ENCODE data around the gene COX7C.
"Not testable (repeated sequence)": the region's sequence is repeated elsewhere in the genome, so short reads cannot be mapped to it uniquely, and the experiment has no call there.

Gene COX7C

GRCh38 chr5:86617756-86618576 is at the start of gene COX7C:
Gene COX7C, plus strand, starts transcription at chr5:86617941. Its CDS starts 115 bp downstream, at chr5:86618056.
- no peak for TF ChIP-seq CTCF (conservative IDR thresholded peaks at IDR 0.05; ENCODE audit: low read length)
- DNase-seq (ENCODE audit: low read depth) = peak; percentile 93
- peak within 1 kb of the TSS; percentile 99 for H3K4me3 ChIP-seq (ENCODE audit: low read length)

- not testable (repeated sequence) for H3K4me3 ChIP-seq (ENCODE audit: low read length); DNase-seq (ENCODE audit: low read depth)
Measured at GRCh38 chr5:86569522-86570426, 48.0 kb upstream of the COX7C start.

GRCh38 chr5:86570427-86571083 is 47.2 kb upstream of the COX7C start:
- H3K4me3 ChIP-seq (ENCODE audit: low read length) = no peak overlapping the region
- TF ChIP-seq CTCF (conservative IDR thresholded peaks at IDR 0.05; ENCODE audit: low read length) = no peak
- DNase-seq (ENCODE audit: low read depth) = no peak

- not testable (repeated sequence) for H3K4me3 ChIP-seq (ENCODE audit: low read length); DNase-seq (ENCODE audit: low read depth)
Measured at GRCh38 chr5:86571109-86571508, 46.6 kb upstream of the COX7C start.

GRCh38 chr5:86572825-86573517 is 44.8 kb upstream of the COX7C start:
- TF ChIP-seq CTCF (conservative IDR thresholded peaks at IDR 0.05; ENCODE audit: low read length) = no peak
- H3K4me3 ChIP-seq (ENCODE audit: low read length) = no peak overlapping the region
- DNase-seq (ENCODE audit: low read depth) = no peak

- no peak for DNase-seq (ENCODE audit: low read depth)
- TF ChIP-seq CTCF (conservative IDR thresholded peaks at IDR 0.05; ENCODE audit: low read length) = no peak
- no peak overlapping the region for H3K4me3 ChIP-seq (ENCODE audit: low read length)
Measured at GRCh38 chr5:86579502-86579901, 38.2 kb upstream of the COX7C start.

- no peak for DNase-seq (ENCODE audit: low read depth)
- no peak overlapping the region for H3K4me3 ChIP-seq (ENCODE audit: low read length)
- TF ChIP-seq CTCF (conservative IDR thresholded peaks at IDR 0.05; ENCODE audit: low read length) = no peak
Measured at GRCh38 chr5:86596476-86596875, 21.3 kb upstream of the COX7C start.
